Large intestine (tissue), 3 donors: ENCODE measurements around the gene HEYL. TPM values are rescaled to one million over a fixed set of nuclear protein-coding genes. Genes with fewer than 3 reads are reported as not detected.
"Not testable (repeated sequence)": the region's sequence is repeated elsewhere in the genome, so short reads cannot be mapped to it uniquely, and the experiment has no call there.

Experiments used
- DNase-seq, 2 donors: peaks; one replicate each; pipeline versions ENCODE4 v3.0.0 to v3.0.0-alpha.2; 2013
- H3K27ac ChIP-seq: one replicate; pipeline ENCODE4 v1.5.1; 2013; ENCODE audit warnings: low read length
- H3K27me3 ChIP-seq: 2 replicates; pipeline ENCODE4 v1.6.1; 2013; ENCODE audit warnings: low read length; ENCODE audit not compliant: control insufficient read depth, insufficient read depth
- H3K36me3 ChIP-seq: 2 replicates; pipeline ENCODE4 v1.6.1; 2013; ENCODE audit warnings: low read length; ENCODE audit not compliant: control insufficient read depth, insufficient read depth
- H3K4me1 ChIP-seq: one replicate; pipeline ENCODE4 v1.6.1; 2013; ENCODE audit warnings: low read length; ENCODE audit not compliant: control insufficient read depth, insufficient read depth
- H3K4me3 ChIP-seq: one replicate; pipeline ENCODE4 v1.5.1; 2013; ENCODE audit warnings: low read length
- H3K9me3 ChIP-seq: one replicate; pipeline ENCODE4 v1.6.1; 2013; ENCODE audit warnings: mild to moderate bottlenecking, low read depth, low read length, moderate library complexity; ENCODE audit not compliant: control insufficient read depth
- WGBS: methylation state at CpG from one replicate; pipeline ENCODE4 v1.1.5; 2013; ENCODE audit warnings: low lambda C conversion rate; ENCODE audit not compliant: insufficient coverage; 5-methylcytosine and 5-hydroxymethylcytosine counted together
- polyA plus RNA-seq: library from polyadenylated mRNA; unstranded; fragments of 120-200 nt; gene quantifications from one replicate; pipeline ENCODE4 v1.2.1, GENCODE V29; 2013

The HEYL gene
- polyA plus RNA-seq, 1 donor = 6.4 TPM

GRCh38 chr1:39615086-39615673 lies 24.3 kb downstream of the HEYL start:
- no peaks in the 10 kb centered on the region for H3K36me3 ChIP-seq
- H3K4me1 ChIP-seq = no peaks in the 10 kb centered on the region
- no peak overlapping the region for H3K4me3 ChIP-seq
- no peak for DNase-seq
- WGBS = 60% methylated on average over 5 of the region's 8 CpGs
- H3K9me3 ChIP-seq = no peaks in the 10 kb centered on the region
- no peak overlapping the region for H3K27ac ChIP-seq
- H3K27me3 ChIP-seq = peaks cover 3% of the 10 kb centered on the region

- no CpG with 5 or more reads among the region's 6 CpGs for WGBS
- DNase-seq = no peak
- no peaks in the 10 kb centered on the region for H3K36me3 ChIP-seq
- no peak overlapping the region for H3K27ac ChIP-seq
- H3K4me1 ChIP-seq = peaks cover 3% of the 10 kb centered on the region
- no peaks in the 10 kb centered on the region for H3K9me3 ChIP-seq
- no peaks in the 10 kb centered on the region for H3K27me3 ChIP-seq
- no peak overlapping the region for H3K4me3 ChIP-seq
These were observed 25.0 kb downstream of the HEYL start for GRCh38 chr1:39614488-39614887.

- no peak overlapping the region for H3K27ac ChIP-seq
- no peak overlapping the region for H3K4me3 ChIP-seq
- H3K4me1 ChIP-seq = peaks cover 3% of the 10 kb centered on the region
- no CpG with 5 or more reads among the region's 6 CpGs for WGBS
- no peaks in the 10 kb centered on the region for H3K9me3 ChIP-seq
- no peak for DNase-seq
- no peaks in the 10 kb centered on the region for H3K27me3 ChIP-seq
- no peaks in the 10 kb centered on the region for H3K36me3 ChIP-seq
These were observed 26.2 kb downstream of the HEYL start for GRCh38 chr1:39613250-39613649.

GRCh38 chr1:39609618-39610331 lies 29.7 kb downstream of the HEYL start:
- no peaks in the 10 kb centered on the region for H3K9me3 ChIP-seq
- H3K4me3 ChIP-seq = no peak overlapping the region
- WGBS = no CpG with 5 or more reads among the region's 42 CpGs
- peak; percentile 29 to 38 for DNase-seq
- H3K27ac ChIP-seq = no peak overlapping the region
- no peaks in the 10 kb centered on the region for H3K36me3 ChIP-seq
- peaks cover 3% of the 10 kb centered on the region for H3K4me1 ChIP-seq
- H3K27me3 ChIP-seq = no peaks in the 10 kb centered on the region

- H3K27ac ChIP-seq = no peak overlapping the region
- H3K36me3 ChIP-seq = no peaks in the 10 kb centered on the region
- no peaks in the 10 kb centered on the region for H3K27me3 ChIP-seq
- DNase-seq = no peak
- H3K9me3 ChIP-seq = no peaks in the 10 kb centered on the region
- 82% methylated on average over 7 of the region's 8 CpGs for WGBS
- no peak overlapping the region for H3K4me3 ChIP-seq
- H3K4me1 ChIP-seq = peaks cover 3% of the 10 kb centered on the region
These were observed 30.5 kb downstream of the HEYL start for GRCh38 chr1:39608921-39609320.

- not testable (repeated sequence) for H3K4me3 ChIP-seq, DNase-seq, H3K27ac ChIP-seq, H3K27me3 ChIP-seq, H3K36me3 ChIP-seq, H3K4me1 ChIP-seq, H3K9me3 ChIP-seq
- WGBS = no CpG with 5 or more reads among the region's 3 CpGs
These were observed 35.8 kb downstream of the HEYL start for GRCh38 chr1:39603677-39604076.

- H3K4me3 ChIP-seq, DNase-seq, H3K9me3 ChIP-seq, H3K4me1 ChIP-seq, H3K36me3 ChIP-seq, H3K27ac ChIP-seq, H3K27me3 ChIP-seq: not testable (repeated sequence)
- WGBS = 90% methylated on average over 2 of the region's 8 CpGs
These were observed 37.7 kb downstream of the HEYL start for GRCh38 chr1:39601667-39602255.

GRCh38 chr1:39596163-39596562 lies 43.3 kb downstream of the HEYL start:
- no CpG with 5 or more reads among the region's 6 CpGs for WGBS
- no peaks in the 10 kb centered on the region for H3K36me3 ChIP-seq
- DNase-seq = no peak

GRCh38 chr1:39593386-39593785 lies 46.1 kb downstream of the HEYL start:
- no peak for DNase-seq
- no CpG with 5 or more reads among the region's 4 CpGs for WGBS
- Histone ChIP-seq H3K4me3 (no peak overlapping the region), H3K27ac (no peak overlapping the region), H3K9me3 (no peaks in the 10 kb centered on the region), H3K36me3 (no peaks in the 10 kb centered on the region), H3K4me1 (no peaks in the 10 kb centered on the region), H3K27me3 (peaks cover 12% of the 10 kb centered on the region)

More at GRCh38 chr1:39596163-39596562, 43.3 kb downstream of the HEYL start:
- Histone ChIP-seq H3K27ac (no peak overlapping the region), H3K27me3 (peaks cover 2% of the 10 kb centered on the region), H3K4me1 (no peaks in the 10 kb centered on the region), H3K9me3 (no peaks in the 10 kb centered on the region), H3K4me3 (no peak overlapping the region)

- no peak for DNase-seq
- no CpG with 5 or more reads among the region's 4 CpGs for WGBS
- Histone ChIP-seq H3K27me3 (peaks cover 12% of the 10 kb centered on the region), H3K9me3 (no peaks in the 10 kb centered on the region), H3K27ac (no peak overlapping the region), H3K36me3 (no peaks in the 10 kb centered on the region), H3K4me3 (no peak overlapping the region), H3K4me1 (no peaks in the 10 kb centered on the region)
These were observed 47.4 kb downstream of the HEYL start for GRCh38 chr1:39592069-39592468.
